Peyer's patch (tissue), 4 donors: ENCODE data around the gene CRYGC.

Source experiments
- POLR2A ChIP-seq, 2 donors: fragments of 450-650 bp; IDR thresholded peaks; one replicate each; pipeline ENCODE4 v1.5.1; 2017; ENCODE audit warnings: antibody characterized with exemption in 2 of 2, mild to moderate bottlenecking in 2 of 2, moderate library complexity in 2 of 2
- TF ChIP-seq, protein P1 (sequence below), 6 experiments: fragments of 450-650 bp in 4 of 6; fragments of 200-600 bp in 2 of 6; sonication (generic) in 1 of 6; IDR thresholded peaks; one replicate each; pipeline ENCODE4 v1.5.1; 2017 to 2019; ENCODE audit warnings: antibody characterized with exemption in 6 of 6, mild to moderate bottlenecking in 3 of 6, moderate library complexity in 1 of 6

DNA sequence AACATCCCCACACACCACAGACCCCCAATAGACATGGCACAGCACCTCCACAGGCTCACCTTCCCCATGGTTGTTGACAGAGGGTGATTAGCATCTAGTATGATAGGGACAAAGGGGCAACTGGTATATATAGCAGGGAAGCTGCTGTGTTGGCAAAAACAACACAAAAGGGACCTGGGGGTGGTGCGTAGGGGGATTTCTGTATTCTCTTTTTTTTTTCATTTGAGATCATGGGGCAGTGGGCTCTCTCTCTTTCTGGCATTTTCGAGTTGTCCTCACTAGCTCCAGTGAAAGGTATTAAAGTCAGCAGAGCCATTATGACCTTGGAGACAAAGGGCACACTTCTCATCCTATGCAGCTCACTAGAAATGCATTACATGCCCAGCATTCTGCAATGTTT lies 33.9 kb upstream of the CRYGC start, which contains the start of gene CRYGA:
- TF ChIP-seq, protein P1, sequence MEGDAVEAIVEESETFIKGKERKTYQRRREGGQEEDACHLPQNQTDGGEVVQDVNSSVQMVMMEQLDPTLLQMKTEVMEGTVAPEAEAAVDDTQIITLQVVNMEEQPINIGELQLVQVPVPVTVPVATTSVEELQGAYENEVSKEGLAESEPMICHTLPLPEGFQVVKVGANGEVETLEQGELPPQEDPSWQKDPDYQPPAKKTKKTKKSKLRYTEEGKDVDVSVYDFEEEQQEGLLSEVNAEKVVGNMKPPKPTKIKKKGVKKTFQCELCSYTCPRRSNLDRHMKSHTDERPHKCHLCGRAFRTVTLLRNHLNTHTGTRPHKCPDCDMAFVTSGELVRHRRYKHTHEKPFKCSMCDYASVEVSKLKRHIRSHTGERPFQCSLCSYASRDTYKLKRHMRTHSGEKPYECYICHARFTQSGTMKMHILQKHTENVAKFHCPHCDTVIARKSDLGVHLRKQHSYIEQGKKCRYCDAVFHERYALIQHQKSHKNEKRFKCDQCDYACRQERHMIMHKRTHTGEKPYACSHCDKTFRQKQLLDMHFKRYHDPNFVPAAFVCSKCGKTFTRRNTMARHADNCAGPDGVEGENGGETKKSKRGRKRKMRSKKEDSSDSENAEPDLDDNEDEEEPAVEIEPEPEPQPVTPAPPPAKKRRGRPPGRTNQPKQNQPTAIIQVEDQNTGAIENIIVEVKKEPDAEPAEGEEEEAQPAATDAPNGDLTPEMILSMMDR (IDR thresholded peaks at IDR 0.05), result no peak
- TF ChIP-seq POLR2A (IDR thresholded peaks at IDR 0.05), result no peak
